ENCODE results near the gene IL10.

The IL10 gene

DNA sequence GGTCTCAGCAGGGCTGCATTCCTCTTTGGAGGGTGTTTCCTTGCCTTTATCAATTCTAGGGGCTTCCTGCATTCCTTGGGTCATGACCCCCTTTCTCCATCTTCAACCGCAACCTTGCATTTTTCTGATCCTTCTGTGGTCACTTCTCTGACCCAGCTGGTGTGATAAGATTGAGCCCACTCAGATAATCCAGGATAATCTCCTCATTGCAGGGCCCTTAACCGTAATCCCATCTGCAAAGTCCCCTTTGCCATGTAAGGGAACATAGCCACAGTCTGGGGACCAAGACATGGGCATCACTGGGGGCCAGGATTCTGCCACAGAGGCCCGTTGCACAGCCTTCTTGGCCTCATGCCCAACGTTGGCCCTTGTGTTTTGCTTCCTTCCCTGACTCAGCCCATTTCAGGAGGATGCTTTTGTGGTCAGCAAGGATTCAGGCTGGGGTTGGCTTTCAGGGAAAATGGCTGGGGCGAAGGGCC is 36.7 kb downstream of the IL10 start:
- no peak for DNase-seq (ENCODE audit: low read depth, low spot score)

GRCh38 chr1:206734499-206735142 is 37.7 kb downstream of the IL10 start:
- DNase-seq (ENCODE audit: low read depth, low spot score), result peak; percentile 52

GRCh38 chr1:206732992-206733391 is 39.3 kb downstream of the IL10 start:
- DNase-seq (ENCODE audit: low read depth, low spot score), result no peak

GRCh38 chr1:206732508-206732907 is 39.8 kb downstream of the IL10 start:
- no peak for DNase-seq (ENCODE audit: low read depth, low spot score)

GRCh38 chr1:206729507-206729906 is 42.8 kb downstream of the IL10 start:
- no peak for DNase-seq (ENCODE audit: low read depth, low spot score)

DNA sequence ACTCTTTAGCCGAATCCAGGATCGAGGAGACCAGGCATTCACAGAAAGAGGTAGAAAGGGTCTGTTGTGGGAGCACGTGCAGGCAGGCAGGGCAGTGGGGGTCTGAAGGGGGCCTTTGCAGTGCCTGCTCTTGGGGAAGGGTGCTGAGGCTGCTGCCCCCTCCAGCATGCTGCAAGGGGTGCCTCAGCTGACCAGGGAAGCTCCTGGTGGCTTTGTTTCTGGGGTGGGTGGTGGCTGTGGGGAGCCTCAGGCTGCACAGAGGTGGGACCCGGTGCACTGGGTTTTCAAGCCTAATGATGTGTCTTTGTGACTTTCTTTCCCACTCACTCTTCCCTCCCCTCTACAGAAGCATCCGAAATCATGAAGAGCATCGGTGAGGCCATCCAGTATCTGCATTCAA is 43.2 kb downstream of the IL10 start:
- DNase-seq (ENCODE audit: low read depth, low spot score), result no peak

DNA sequence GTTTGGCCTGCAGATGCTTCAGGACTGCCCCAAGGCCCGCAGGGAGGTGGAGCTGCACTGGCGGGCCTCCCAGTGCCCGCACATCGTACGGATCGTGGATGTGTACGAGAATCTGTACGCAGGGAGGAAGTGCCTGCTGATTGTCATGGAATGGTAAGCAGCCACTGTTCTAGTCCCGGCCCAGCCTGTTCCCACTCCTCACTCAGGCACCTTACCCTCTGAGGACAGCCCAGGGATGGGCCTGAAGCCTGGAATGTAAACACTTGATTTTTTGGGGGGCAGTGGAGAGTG is 43.7 kb downstream of the IL10 start:
- DNase-seq (ENCODE audit: low read depth, low spot score), result no peak

GRCh38 chr1:206727981-206728696 is 44.2 kb downstream of the IL10 start:
- no peak for DNase-seq (ENCODE audit: low read depth, low spot score)

GRCh38 chr1:206725109-206725963 is 47.0 kb downstream of the IL10 start:
- no peak for DNase-seq (ENCODE audit: low read depth, low spot score)

DNA sequence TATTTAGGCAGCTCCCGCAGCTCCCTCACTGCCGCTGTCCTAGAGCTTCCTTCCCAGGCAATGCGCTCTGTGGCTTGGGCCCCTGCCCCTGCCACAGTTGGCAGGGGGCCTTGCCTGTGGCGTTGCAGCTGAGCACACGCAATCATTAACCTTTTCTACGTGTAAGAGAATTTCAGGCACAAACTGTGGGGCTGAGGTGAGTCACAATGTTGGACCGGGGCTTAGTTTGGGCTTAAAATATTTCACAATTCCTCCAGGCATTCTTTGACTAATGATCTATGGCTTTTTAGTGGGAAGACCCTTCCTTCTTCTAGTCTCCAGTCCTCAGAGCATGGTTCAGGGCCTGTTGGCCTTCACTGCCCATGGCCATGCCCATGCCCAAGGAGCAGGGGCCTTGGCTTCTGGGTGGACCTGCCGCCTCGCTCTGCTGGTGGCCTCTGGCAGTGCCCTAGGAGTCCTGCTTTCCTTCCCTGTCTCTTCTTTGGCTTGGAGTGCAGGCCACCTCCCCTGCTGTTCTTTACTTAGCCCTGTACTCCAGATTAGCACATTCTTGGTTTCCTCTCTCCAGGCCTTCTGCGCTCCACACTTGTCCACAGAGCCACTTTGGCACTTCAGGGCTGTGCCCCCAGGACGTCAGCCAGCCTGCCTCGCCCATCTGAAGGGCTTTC is 48.4 kb downstream of the IL10 start:
- DNase-seq (ENCODE audit: low read depth, low spot score), result no peak

- no peak for DNase-seq (ENCODE audit: low read depth, low spot score)
These were observed 48.9 kb downstream of the IL10 start for GRCh38 chr1:206723462-206723804.

DNA sequence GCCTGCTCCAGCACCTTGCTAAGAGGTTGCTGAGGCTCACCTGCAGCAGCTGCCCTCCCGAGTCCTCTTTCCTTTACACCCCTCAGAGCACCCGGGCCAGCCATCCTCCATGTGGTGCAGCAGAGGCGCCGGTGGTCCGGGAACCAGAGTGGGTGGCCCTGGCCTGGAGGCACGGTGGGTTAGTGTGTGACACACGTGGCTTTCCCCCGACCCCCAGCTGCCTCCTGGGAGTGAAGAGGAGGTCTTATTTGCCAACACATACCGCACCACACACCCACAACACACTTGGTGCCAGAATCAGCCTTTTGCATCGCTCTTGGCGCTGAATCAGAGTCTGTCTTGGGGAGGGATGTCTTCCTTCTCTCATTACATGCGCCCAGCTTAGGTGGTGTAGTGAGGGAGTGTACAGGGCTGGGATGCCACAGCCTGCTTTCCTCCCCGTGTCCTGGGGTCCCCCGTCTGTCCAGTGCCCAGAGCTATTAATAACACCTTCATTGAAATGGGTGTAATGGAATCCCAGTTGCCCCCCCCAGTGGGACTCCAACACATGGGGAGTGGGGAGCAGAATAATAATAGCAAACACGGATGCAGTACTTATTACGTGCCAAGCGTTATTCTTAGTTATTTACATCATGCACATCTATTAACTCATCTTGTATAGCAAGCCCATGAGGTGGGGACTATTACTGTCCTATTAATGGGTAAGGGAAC is 49.4 kb downstream of the IL10 start:
- DNase-seq (ENCODE audit: low read depth, low spot score), result no peak

GRCh38 chr1:206721454-206721853 is 50.8 kb downstream of the IL10 start:
- no peak for DNase-seq (ENCODE audit: low read depth, low spot score)

DNA sequence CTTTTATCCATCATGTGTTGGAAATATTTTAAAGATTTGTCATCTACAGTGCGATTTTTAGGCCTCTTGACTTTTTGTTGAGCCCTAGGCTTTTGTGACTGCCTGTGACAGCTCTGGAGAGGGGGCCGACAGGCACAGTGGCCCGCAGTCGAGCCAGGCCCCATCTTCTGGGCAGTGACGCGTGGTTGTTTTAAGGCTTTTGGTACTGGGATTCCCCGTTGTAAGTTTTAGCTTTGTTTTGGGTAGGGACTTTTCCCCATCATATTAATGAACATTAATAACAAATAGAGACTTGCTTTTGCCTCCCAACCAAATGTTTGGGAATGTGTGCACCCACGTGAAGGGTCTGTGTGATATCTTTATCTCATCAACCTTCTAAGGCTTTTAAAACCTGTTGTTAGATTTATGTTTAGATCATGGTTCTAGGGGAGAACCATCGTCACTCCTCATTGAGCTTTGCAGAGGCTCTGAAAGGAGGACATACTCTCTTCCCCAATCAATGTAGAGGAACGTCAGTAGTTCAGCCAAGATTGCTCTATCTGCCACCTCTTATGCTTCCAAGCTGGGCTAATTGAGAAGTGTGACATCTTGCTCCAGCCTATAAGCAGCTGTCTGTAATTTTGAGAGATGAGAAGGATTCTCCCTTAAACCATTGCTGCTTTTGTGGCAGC is 53.0 kb downstream of the IL10 start:
- no peak for DNase-seq (ENCODE audit: low read depth, low spot score)

- no peak for DNase-seq (ENCODE audit: low read depth, low spot score)
These were observed 54.7 kb downstream of the IL10 start for GRCh38 chr1:206717674-206717989.

Data from activated CD4-positive, CD25-positive, alpha-beta regulatory T cell treated with anti-CD3 and anti-CD28 coated beads, Interleukin-2, amount 50 U/mL, for 16 hours (primary cell).